OCI-LY1 (cell line): ENCODE measurements around the gene ALLC.
A peak's percentile ranks its signal among the peaks of the same experiment; 100 is the strongest.

ENCODE experiments used
- H2AFZ ChIP-seq: fragments of 200-600 bp; sonication (generic), shearing (Covaris generic); 2 replicates; pipeline ENCODE4 v1.6.0; 2014; ENCODE audit warnings: antibody characterized with exemption, mild to moderate bottlenecking, low read length
- H3F3A ChIP-seq: fragments of 200-600 bp; sonication (generic), shearing (Covaris generic); 2 replicates; pipeline ENCODE4 v1.6.0; 2014; ENCODE audit warnings: mild to moderate bottlenecking, antibody characterized with exemption, low read length, moderate library complexity; ENCODE audit not compliant: insufficient read depth
- H3K27ac ChIP-seq: fragments of 200-600 bp; sonication (generic); 2 replicates; pipeline ENCODE4 v1.5.1; 2014; ENCODE audit warnings: low read length, mixed run types, mild to moderate bottlenecking, low read depth; ENCODE audit not compliant: poor library complexity, severe bottlenecking
- H3K27me3 ChIP-seq: fragments of 200-600 bp; sonication (generic); 2 replicates; pipeline ENCODE4 v1.6.0; 2014; ENCODE audit warnings: antibody characterized with exemption, mild to moderate bottlenecking, low read length, moderate library complexity; ENCODE audit not compliant: insufficient read depth
- H3K36me3 ChIP-seq: fragments of 200-600 bp; sonication (generic); 2 replicates; pipeline ENCODE4 v1.6.1; 2014; ENCODE audit warnings: mild to moderate bottlenecking, antibody characterized with exemption, low read length, moderate library complexity, mixed read lengths; ENCODE audit not compliant: insufficient read depth
- H3K4me1 ChIP-seq: fragments of 200-600 bp; sonication (generic); 2 replicates; pipeline ENCODE4 v1.5.1; 2014; ENCODE audit warnings: mild to moderate bottlenecking, low read length, moderate library complexity; ENCODE audit not compliant: insufficient read depth, severe bottlenecking
- H3K4me2 ChIP-seq: fragments of 200-600 bp; sonication (generic), shearing (Covaris generic); 2 replicates; pipeline ENCODE4 v1.6.1; 2014; ENCODE audit warnings: low read length
- H3K4me3 ChIP-seq: fragments of 200-600 bp; sonication (generic); 2 replicates; pipeline ENCODE4 v1.5.1; 2014; ENCODE audit warnings: low read length, low read depth, mild to moderate bottlenecking, mixed read lengths; ENCODE audit not compliant: poor library complexity, severe bottlenecking
- H3K79me2 ChIP-seq: fragments of 200-600 bp; shearing (Covaris generic); 2 replicates; pipeline ENCODE4 v1.6.1; 2016; ENCODE audit warnings: mixed run types, low read length, mixed read lengths; ENCODE audit not compliant: insufficient read depth
- H3K9ac ChIP-seq: fragments of 200-600 bp; sonication (generic), shearing (Covaris generic); 2 replicates; pipeline ENCODE4 v1.6.1; 2014; ENCODE audit warnings: mild to moderate bottlenecking, low read length, mixed read lengths
- H3K9me2 ChIP-seq: fragments of 200-600 bp; sonication (generic), shearing (Covaris generic); 2 replicates; pipeline ENCODE4 v1.6.1; 2014; ENCODE audit warnings: low read depth, mild to moderate bottlenecking, low read length, mixed read lengths
- H3K9me3 ChIP-seq: fragments of 200-600 bp; shearing (Covaris generic); 2 replicates; pipeline ENCODE4 v1.6.1; 2014; ENCODE audit warnings: low read length, mixed read lengths
- H4K20me1 ChIP-seq: fragments of 200-600 bp; sonication (generic), shearing (Covaris generic); 2 replicates; pipeline ENCODE4 v1.6.0; 2016; ENCODE audit warnings: mild to moderate bottlenecking, low read length; ENCODE audit not compliant: insufficient read depth
- EZH2 ChIP-seq: fragments of 200-600 bp; sonication (generic), shearing (Covaris generic); IDR thresholded peaks from 2 replicates; pipeline ENCODE4 v1.8.0; 2017; ENCODE audit warnings: borderline replicate concordance, mixed run types, mild to moderate bottlenecking, antibody characterized with exemption, low read length, moderate library complexity, mixed read lengths
- TF ChIP-seq, protein P1 (sequence below): fragments of 200-600 bp; sonication (generic), shearing (Covaris generic); IDR thresholded peaks from 2 replicates; pipeline ENCODE4 v1.5.1; 2017; ENCODE audit warnings: mild to moderate bottlenecking, antibody characterized with exemption, low read length, moderate library complexity, mixed read lengths

ALLC gene

DNA sequence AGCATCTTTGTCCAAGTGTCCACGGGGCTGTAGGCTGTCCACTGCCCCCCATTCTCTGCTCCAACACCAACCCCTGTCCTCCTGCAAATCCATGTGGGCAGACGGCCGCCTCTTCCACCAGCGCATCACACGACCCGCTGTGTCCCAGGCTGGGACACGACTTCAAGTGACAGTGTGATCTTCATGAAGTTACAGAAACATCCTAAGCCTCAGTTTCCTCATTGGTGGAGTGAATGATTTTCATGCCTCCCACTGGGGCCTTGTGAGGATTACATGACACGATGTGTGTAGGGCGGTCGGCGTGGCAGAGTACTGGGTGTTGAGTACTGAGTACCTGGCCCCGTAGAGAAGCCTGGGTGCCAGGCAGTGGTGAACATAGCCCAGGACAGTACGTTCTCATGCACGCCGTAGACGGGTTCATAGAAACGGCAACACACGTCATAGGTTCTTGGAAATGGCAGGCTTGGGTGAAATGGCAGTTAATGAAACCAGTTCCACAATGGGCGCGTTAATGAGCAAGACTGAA is 9.3 kb upstream of the ALLC start:
- Histone ChIP-seq H3K79me2 (no peaks in the 10 kb centered on the region), H3K9me3 (no peaks in the 10 kb centered on the region)

DNA sequence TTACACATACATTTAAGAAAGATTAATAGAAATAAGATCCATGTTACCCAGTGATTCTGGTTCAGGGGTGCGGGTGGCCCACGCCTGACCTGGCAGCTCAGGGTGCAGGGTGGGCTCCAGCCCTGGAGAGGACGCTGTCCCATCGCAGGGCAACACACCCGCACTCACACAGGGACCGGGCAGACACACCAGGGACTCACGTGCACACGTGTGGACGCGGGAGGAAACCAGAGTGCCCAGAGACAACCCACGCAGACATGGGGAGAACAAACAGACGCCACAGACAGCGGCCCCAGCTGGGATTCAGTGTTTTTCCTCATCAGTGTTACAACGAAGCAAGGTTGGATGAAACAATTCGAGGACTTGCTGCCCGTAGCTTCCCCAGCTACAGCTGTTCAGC is 8.4 kb upstream of the ALLC start:
- no peaks in the 10 kb centered on the region for H3F3A ChIP-seq
- TF ChIP-seq EZH2: no peak
- TF ChIP-seq, protein P1, sequence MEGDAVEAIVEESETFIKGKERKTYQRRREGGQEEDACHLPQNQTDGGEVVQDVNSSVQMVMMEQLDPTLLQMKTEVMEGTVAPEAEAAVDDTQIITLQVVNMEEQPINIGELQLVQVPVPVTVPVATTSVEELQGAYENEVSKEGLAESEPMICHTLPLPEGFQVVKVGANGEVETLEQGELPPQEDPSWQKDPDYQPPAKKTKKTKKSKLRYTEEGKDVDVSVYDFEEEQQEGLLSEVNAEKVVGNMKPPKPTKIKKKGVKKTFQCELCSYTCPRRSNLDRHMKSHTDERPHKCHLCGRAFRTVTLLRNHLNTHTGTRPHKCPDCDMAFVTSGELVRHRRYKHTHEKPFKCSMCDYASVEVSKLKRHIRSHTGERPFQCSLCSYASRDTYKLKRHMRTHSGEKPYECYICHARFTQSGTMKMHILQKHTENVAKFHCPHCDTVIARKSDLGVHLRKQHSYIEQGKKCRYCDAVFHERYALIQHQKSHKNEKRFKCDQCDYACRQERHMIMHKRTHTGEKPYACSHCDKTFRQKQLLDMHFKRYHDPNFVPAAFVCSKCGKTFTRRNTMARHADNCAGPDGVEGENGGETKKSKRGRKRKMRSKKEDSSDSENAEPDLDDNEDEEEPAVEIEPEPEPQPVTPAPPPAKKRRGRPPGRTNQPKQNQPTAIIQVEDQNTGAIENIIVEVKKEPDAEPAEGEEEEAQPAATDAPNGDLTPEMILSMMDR: no peak
- no peak overlapping the region for H3K4me3 ChIP-seq
- H3K4me1 ChIP-seq: peaks cover 39% of the 10 kb centered on the region
- H3K9ac ChIP-seq: no peak overlapping the region
- H3K27ac ChIP-seq: no peak overlapping the region
- no peaks in the 10 kb centered on the region for H3K27me3 ChIP-seq
- H3K4me2 ChIP-seq: no peak overlapping the region
- H3K9me2 ChIP-seq: no peaks in the 10 kb centered on the region
- no peaks in the 10 kb centered on the region for H3K9me3 ChIP-seq
- H2AFZ ChIP-seq: no peak overlapping the region
- H3K79me2 ChIP-seq: no peaks in the 10 kb centered on the region
- no peaks in the 10 kb centered on the region for H3K36me3 ChIP-seq
- H4K20me1 ChIP-seq: no peaks in the 10 kb centered on the region

More for the DNA sequence above, 9.3 kb upstream of the ALLC start:
- no peak overlapping the region for H3K27ac ChIP-seq
- H3F3A ChIP-seq: no peaks in the 10 kb centered on the region
- peaks cover 31% of the 10 kb centered on the region for H3K4me1 ChIP-seq
- H3K27me3 ChIP-seq: no peaks in the 10 kb centered on the region
- H4K20me1 ChIP-seq: no peaks in the 10 kb centered on the region
- H3K36me3 ChIP-seq: no peaks in the 10 kb centered on the region
- H3K9ac ChIP-seq: no peak overlapping the region
- TF ChIP-seq, protein P1: no peak
- no peak for TF ChIP-seq EZH2
- no peak overlapping the region for H3K4me2 ChIP-seq
- no peak overlapping the region for H2AFZ ChIP-seq
- no peak overlapping the region for H3K4me3 ChIP-seq
- no peaks in the 10 kb centered on the region for H3K9me2 ChIP-seq

DNA sequence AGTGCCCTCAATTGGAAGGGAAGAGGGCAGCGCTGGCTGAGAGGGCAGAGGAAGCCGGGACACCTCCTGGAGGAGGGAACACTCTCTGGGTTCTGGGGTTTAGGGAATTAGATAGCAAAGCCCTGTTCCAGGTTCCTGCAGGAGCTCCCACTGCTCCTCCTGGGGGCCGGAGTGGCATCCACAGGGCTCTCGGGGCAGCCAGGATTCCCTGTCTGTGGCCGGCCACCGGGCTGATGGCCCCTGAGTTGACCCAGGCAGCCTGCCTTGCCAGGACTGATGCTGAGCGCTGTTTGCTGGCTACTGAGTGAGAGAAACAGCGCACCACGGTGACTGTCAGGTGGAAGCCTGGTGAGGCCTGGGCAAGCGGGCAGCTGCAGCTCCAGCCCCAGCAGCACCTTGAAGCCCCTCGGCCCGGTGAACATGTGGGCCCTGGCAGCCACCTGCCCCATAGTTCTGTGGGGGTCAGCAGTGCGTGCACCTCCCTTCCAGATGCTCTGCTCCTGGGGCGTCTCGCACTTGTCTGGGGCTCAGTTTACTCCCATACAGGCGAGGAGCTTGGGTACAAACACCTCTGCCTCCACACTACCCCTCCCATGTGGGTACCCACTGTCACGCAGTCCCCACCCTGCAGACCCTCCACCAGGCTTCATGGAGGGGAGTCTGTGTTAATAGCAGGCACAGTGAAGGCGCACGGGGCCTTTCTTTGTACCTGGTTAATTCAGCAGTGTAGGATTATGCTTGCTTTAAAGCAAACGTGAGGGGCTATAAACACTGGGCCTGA is 7.7 kb upstream of the ALLC start:
- Histone ChIP-seq H3K36me3 (no peaks in the 10 kb centered on the region), H3K9me3 (no peaks in the 10 kb centered on the region), H3K9me2 (no peaks in the 10 kb centered on the region), H4K20me1 (no peaks in the 10 kb centered on the region), H3K79me2 (no peaks in the 10 kb centered on the region), H2AFZ (peak overlapping the region; percentile 57; the same call in 1 of the 2 replicates), H3K9ac (peak overlapping the region; percentile 53; the same call in 1 of the 2 replicates), H3K4me2 (peak overlapping the region; percentile 46; the same call in 1 of the 2 replicates), H3K27me3 (no peaks in the 10 kb centered on the region), H3K27ac (peak overlapping the region; percentile 65), H3K4me3 (no peak overlapping the region), H3F3A (no peaks in the 10 kb centered on the region), H3K4me1 (peaks cover 46% of the 10 kb centered on the region)
- TF ChIP-seq, protein P1: no peak
